ENCODE results near the gene CSF1.

DNA sequence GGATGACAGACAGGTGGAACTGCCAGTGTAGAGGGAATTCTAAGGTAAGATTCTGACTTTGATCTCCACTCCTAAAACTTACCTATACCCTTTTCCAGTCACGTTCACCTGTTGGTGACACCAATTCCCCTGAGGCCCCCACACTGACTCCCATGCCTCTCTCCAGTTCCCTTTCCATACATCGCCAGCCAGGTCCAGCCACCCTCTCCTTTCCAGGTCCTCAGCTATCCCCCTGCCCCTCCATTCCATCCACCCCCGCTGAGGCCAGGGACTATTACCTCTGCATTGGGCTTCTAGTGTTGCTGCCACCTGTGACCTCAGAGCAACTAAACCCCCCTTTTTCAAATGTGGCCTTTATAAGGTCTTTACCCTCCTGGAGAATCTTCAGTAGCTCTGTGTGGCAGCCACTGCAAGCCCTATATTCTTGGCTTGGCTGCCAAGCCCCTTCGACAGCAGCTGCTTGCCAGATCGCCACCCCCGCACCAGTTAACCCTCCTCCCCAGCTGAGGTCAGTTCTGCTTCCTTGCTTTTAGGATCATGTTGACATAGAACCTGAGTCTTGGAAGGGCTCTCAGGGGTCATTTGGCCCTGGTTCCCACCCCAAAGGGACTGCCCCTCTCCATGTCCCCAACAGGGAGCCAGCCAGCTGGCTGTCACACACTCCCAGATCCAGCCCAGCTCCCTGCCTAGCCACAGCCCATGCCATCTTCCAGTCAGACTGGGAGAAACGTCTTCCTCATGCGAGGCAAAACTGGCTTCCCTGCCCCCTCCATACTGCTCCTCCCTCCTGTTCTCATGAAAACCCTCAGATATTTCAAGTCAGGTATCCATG, 14.7 kb downstream of the CSF1 start:
- no peak for TF ChIP-seq CTCF (IDR thresholded peaks at IDR 0.05)
- TF ChIP-seq EP300 (IDR thresholded peaks at IDR 0.05; ENCODE audit: low read depth), result no peak

Data from transverse colon (tissue), 3 donors.